GM12873 (cell line): ENCODE results near the gene DMRTB1.

Experiments used
- CTCF ChIP-seq: IDR thresholded peaks from 2 replicates; pipeline ENCODE4 v1.5.1; 2012; ENCODE audit warnings: low read depth, mild to moderate bottlenecking, moderate library complexity, low read length, control low read depth; ENCODE audit not compliant: insufficient read depth; ENCODE audit errors: missing control alignments

DMRTB1 gene

GRCh38 chr1:53438427-53439336 is 20.5 kb upstream of the DMRTB1 start:
- no peak for TF ChIP-seq CTCF

- TF ChIP-seq CTCF = no peak
Measured at GRCh38 chr1:53439337-53440207, 19.6 kb upstream of the DMRTB1 start.

GRCh38 chr1:53440633-53441032 is 18.6 kb upstream of the DMRTB1 start:
- TF ChIP-seq CTCF = no peak

- no peak for TF ChIP-seq CTCF
Measured at GRCh38 chr1:53442299-53442698, 16.9 kb upstream of the DMRTB1 start.

- TF ChIP-seq CTCF = no peak
Measured at GRCh38 chr1:53446051-53446450, 13.1 kb upstream of the DMRTB1 start.

GRCh38 chr1:53447413-53447812 is 11.8 kb upstream of the DMRTB1 start:
- no peak for TF ChIP-seq CTCF

GRCh38 chr1:53448241-53448841 is 10.9 kb upstream of the DMRTB1 start:
- TF ChIP-seq CTCF = no peak
